HL-60 (cell line): ENCODE data around the gene AFF1.

Experiments
- DNase-seq, 2 experiments: peaks; one replicate each; pipeline ENCODE4 v3.0.0-alpha.2; 2010 to 2020; ENCODE audit warnings: low read depth in 1 of 2, low spot score in 1 of 2
- H3K27ac ChIP-seq: fragments of 250-450 bp; sonication (Bioruptor Pico); replicated peaks from 2 replicates; pipeline ENCODE4 v1.5.1; 2020; ENCODE audit warnings: mild to moderate bottlenecking, moderate library complexity
- H3K27me3 ChIP-seq: fragments of 250-450 bp; sonication (Bioruptor Pico); 2 replicates; pipeline ENCODE4 v1.5.1; 2021; ENCODE audit warnings: mild to moderate bottlenecking, moderate library complexity; ENCODE audit not compliant: insufficient read depth, poor library complexity, severe bottlenecking
- H3K4me3 ChIP-seq: replicated peaks from 2 replicates; pipeline ENCODE4 v1.5.1; 2011; ENCODE audit warnings: mild to moderate bottlenecking, control low read depth, low read length; ENCODE audit not compliant: insufficient read depth
- CTCF ChIP-seq: IDR thresholded peaks from one replicate; pipeline ENCODE4 v1.5.1; 2011; ENCODE audit warnings: low read length, control low read depth, inconsistent platforms; ENCODE audit not compliant: insufficient read depth
- GABPA ChIP-seq: IDR thresholded peaks from 2 replicates; pipeline ENCODE4 v1.6.1; 2012; ENCODE audit warnings: low read depth
- POLR2AphosphoS5 ChIP-seq: IDR thresholded peaks from 2 replicates; pipeline ENCODE4 v1.6.1; 2012; ENCODE audit warnings: low read depth
- REST ChIP-seq: IDR thresholded peaks from 2 replicates; pipeline ENCODE4 v1.6.1; 2012; ENCODE audit warnings: low read depth; ENCODE audit not compliant: insufficient replicate concordance
- SPI1 ChIP-seq: IDR thresholded peaks from 2 replicates; pipeline ENCODE4 v1.6.1; 2012; ENCODE audit warnings: low read depth, mild to moderate bottlenecking, borderline replicate concordance

Gene AFF1

GRCh38 chr4:86924811-86925210 lies 10.0 kb upstream of the AFF1 start:
- Histone ChIP-seq H3K4me3 (no peak overlapping the region), H3K27ac (no peak overlapping the region), H3K27me3 (no peaks in the 10 kb centered on the region)
- TF ChIP-seq CTCF: no peak
- TF ChIP-seq SPI1: peak; percentile 86
- TF ChIP-seq REST: no peak
- no peak for TF ChIP-seq POLR2AphosphoS5
- no peak for TF ChIP-seq GABPA
- DNase-seq: peak in 1 of 2 experiments; percentile 14

GRCh38 chr4:86926435-86927086 lies 8.2 kb upstream of the AFF1 start:
- TF ChIP-seq SPI1 (no peak), CTCF (no peak), GABPA (no peak), REST (no peak), POLR2AphosphoS5 (no peak)
- H3K4me3 ChIP-seq: no peak overlapping the region
- no peak overlapping the region for H3K27ac ChIP-seq
- H3K27me3 ChIP-seq: no peaks in the 10 kb centered on the region
- DNase-seq: no peak

- peak; percentile 62 to 75 for DNase-seq
These were observed 6.9 kb upstream of the AFF1 start for GRCh38 chr4:86927843-86928395.

More at GRCh38 chr4:86927843-86928395, 6.9 kb upstream of the AFF1 start:
- Histone ChIP-seq H3K27me3 (no peaks in the 10 kb centered on the region), H3K4me3 (no peak overlapping the region), H3K27ac (peak overlapping the region; percentile 49)
- TF ChIP-seq REST (no peak), SPI1 (no peak), GABPA (no peak), CTCF (no peak), POLR2AphosphoS5 (no peak)
